ENCODE data around the gene TSPAN31. TPM values are rescaled to one million over a fixed set of nuclear protein-coding genes. Genes with fewer than 3 reads are reported as not detected.

TSPAN31 gene
- total RNA-seq, 4 donors from 2014 or later = 47.0 to 75.8 (median 53.2) TPM

GRCh38 chr12:57732726-57733593, 11.9 kb upstream of the TSPAN31 start:
- H3K27me3 ChIP-seq = peaks cover 94% of the 10 kb centered on the region
- H3K9me3 ChIP-seq = no peaks in the 10 kb centered on the region
- H3K36me3 ChIP-seq = no peaks in the 10 kb centered on the region
- H3K27ac ChIP-seq = no peak overlapping the region
- TF ChIP-seq POLR2A (IDR thresholded peaks at IDR 0.05) (no peak), CTCF (IDR thresholded peaks at IDR 0.05) (no peak), EP300 (IDR thresholded peaks at IDR 0.05) (no peak), POLR2AphosphoS5 (IDR thresholded peaks at IDR 0.05) (no peak)
- H3K4me3 ChIP-seq = no peak overlapping the region
- H3K4me1 ChIP-seq = peaks cover 3 to 27% (median 20%) of the 10 kb centered on the region in 3 donors
- no peak for ATAC-seq
- WGBS, 2 donors (ENCODE audit: low coverage in 1 of 2) = 72 to 85% methylated on average over 2 to 6 of the region's 11 CpGs

GRCh38 chr12:57733928-57734327, 10.9 kb upstream of the TSPAN31 start:
- Histone ChIP-seq H3K27ac (no peak overlapping the region), H3K36me3 (no peaks in the 10 kb centered on the region), H3K27me3 (peaks cover 94% of the 10 kb centered on the region), H3K4me1 (peaks cover 4 to 37% (median 30%) of the 10 kb centered on the region in 3 donors), H3K4me3 (no peak overlapping the region), H3K9me3 (no peaks in the 10 kb centered on the region)
- 100% methylated on average over 1 of the region's 6 CpGs; no CpG with 5 or more reads in 1 of the 2 donors for WGBS, 2 donors (ENCODE audit: low coverage in 1 of 2)
- no peak for ATAC-seq
- no peak for TF ChIP-seq POLR2A (IDR thresholded peaks at IDR 0.05)
- TF ChIP-seq CTCF (IDR thresholded peaks at IDR 0.05) = no peak
- no peak for TF ChIP-seq POLR2AphosphoS5 (IDR thresholded peaks at IDR 0.05)
- TF ChIP-seq EP300 (IDR thresholded peaks at IDR 0.05) = no peak

GRCh38 chr12:57734591-57734990, 10.2 kb upstream of the TSPAN31 start:
- WGBS, 2 donors (ENCODE audit: low coverage in 1 of 2) = 43 to 89% methylated on average over 1 to 3 of the region's 4 CpGs
- Histone ChIP-seq H3K4me1 (peaks cover 4 to 39% (median 31%) of the 10 kb centered on the region in 3 donors), H3K9me3 (no peaks in the 10 kb centered on the region), H3K27ac (no peak overlapping the region), H3K27me3 (peaks cover 98% of the 10 kb centered on the region), H3K4me3 (no peak overlapping the region), H3K36me3 (no peaks in the 10 kb centered on the region)
- ATAC-seq = no peak
- TF ChIP-seq POLR2AphosphoS5 (IDR thresholded peaks at IDR 0.05) = no peak
- TF ChIP-seq POLR2A (IDR thresholded peaks at IDR 0.05) = no peak
- no peak for TF ChIP-seq CTCF (IDR thresholded peaks at IDR 0.05)
- TF ChIP-seq EP300 (IDR thresholded peaks at IDR 0.05) = no peak

GRCh38 chr12:57735198-57735855, 9.5 kb upstream of the TSPAN31 start:
- ATAC-seq = no peak
- Histone ChIP-seq H3K4me1 (peaks cover 4 to 39% (median 31%) of the 10 kb centered on the region in 3 donors), H3K27me3 (peaks cover 98% of the 10 kb centered on the region), H3K9me3 (no peaks in the 10 kb centered on the region), H3K36me3 (no peaks in the 10 kb centered on the region), H3K4me3 (peak overlapping the region in 1 of 2 donors; percentile 26), H3K27ac (no peak overlapping the region)
- WGBS, 2 donors (ENCODE audit: low coverage in 1 of 2) = 28 to 39% methylated on average over 3 to 6 of the region's 8 CpGs
- no peak for TF ChIP-seq POLR2A (IDR thresholded peaks at IDR 0.05)
- no peak for TF ChIP-seq EP300 (IDR thresholded peaks at IDR 0.05)
- TF ChIP-seq POLR2AphosphoS5 (IDR thresholded peaks at IDR 0.05) = no peak
- no peak for TF ChIP-seq CTCF (IDR thresholded peaks at IDR 0.05)

Data from gastroesophageal sphincter (tissue), 4 donors.